ENCODE measurements around the gene AMBN. TPM values are rescaled to one million over a fixed set of nuclear protein-coding genes. Genes with fewer than 3 reads are reported as not detected.

AMBN gene
- total RNA-seq, 1 experiment from 2014 or later: not detected

GRCh38 chr4:70570796-70571195 lies 21.3 kb upstream of the AMBN start:
- no peaks in the 10 kb centered on the region for H3K27me3 ChIP-seq (ENCODE audit: control insufficient read depth, insufficient read depth, low read length)
- no peak overlapping the region for H3K27ac ChIP-seq (ENCODE audit: low read length)
- POLR2A ChIA-PET: no interaction called here
- H3K9me3 ChIP-seq (ENCODE audit: control insufficient read depth, insufficient read depth, low read depth, low read length): no peaks in the 10 kb centered on the region
- H3K4me3 ChIP-seq (ENCODE audit: low read depth in 2 of 2, low read length in 2 of 2): no peak overlapping the region
- H3K36me3 ChIP-seq (ENCODE audit: control insufficient read depth, insufficient read depth, low read length): no peaks in the 10 kb centered on the region
- TF ChIP-seq CTCF (IDR thresholded peaks at IDR 0.05) (no peak), SIN3A (IDR thresholded peaks at IDR 0.05; ENCODE audit: borderline replicate concordance, insufficient read depth, low read depth, low read length) (no peak), POLR2AphosphoS5 (IDR thresholded peaks at IDR 0.05; ENCODE audit: low read depth, low read length) (no peak), REST (IDR thresholded peaks at IDR 0.05; ENCODE audit: insufficient read depth in 1 of 2, low read depth in 2 of 2, low read length in 1 of 2) (no peak)
- no peak for ATAC-seq
- no peaks in the 10 kb centered on the region for H3K4me1 ChIP-seq (ENCODE audit: control insufficient read depth, insufficient read depth, low read length)
- intact Hi-C loops (cut with micrococcal nuclease; ENCODE audit: unreplicated experiment): no loop called here
- CTCF ChIA-PET: no interaction called here
- in situ Hi-C loops (cut with HindIII; ENCODE audit: low pct_unique_long_range_greater_than_20kb, low sequenced_read_pairs): no loop called here
- no TSS peak for BruUV-seq (replicated peaks)
- no peak for DNase-seq (ENCODE audit: low read depth, low spot score)

- H3K36me3 ChIP-seq (ENCODE audit: control insufficient read depth, insufficient read depth, low read length): no peaks in the 10 kb centered on the region
- TF ChIP-seq SIN3A (IDR thresholded peaks at IDR 0.05; ENCODE audit: borderline replicate concordance, insufficient read depth, low read depth, low read length) (no peak), TCF7L2 (IDR thresholded peaks at IDR 0.05; ENCODE audit: low read depth, low read length) (no peak), REST (IDR thresholded peaks at IDR 0.05; ENCODE audit: insufficient read depth in 1 of 2, low read depth in 2 of 2, low read length in 1 of 2) (no peak), CTCF (IDR thresholded peaks at IDR 0.05) (no peak), POLR2AphosphoS5 (IDR thresholded peaks at IDR 0.05; ENCODE audit: low read depth, low read length) (no peak)
- H3K27ac ChIP-seq (ENCODE audit: low read length): no peak overlapping the region
- H3K4me1 ChIP-seq (ENCODE audit: control insufficient read depth, insufficient read depth, low read length): no peaks in the 10 kb centered on the region
- ChIA-PET CTCF (no interaction called here), POLR2A (no interaction called here)
- BruUV-seq (replicated peaks): no TSS peak
- H3K27me3 ChIP-seq (ENCODE audit: control insufficient read depth, insufficient read depth, low read length): no peaks in the 10 kb centered on the region
- in situ Hi-C loops (cut with HindIII; ENCODE audit: low pct_unique_long_range_greater_than_20kb, low sequenced_read_pairs): no loop called here
- DNase-seq (ENCODE audit: low read depth, low spot score) (no peak), ATAC-seq (no peak)
- H3K4me3 ChIP-seq (ENCODE audit: low read depth in 2 of 2, low read length in 2 of 2): no peak overlapping the region
- intact Hi-C loops (cut with micrococcal nuclease; ENCODE audit: unreplicated experiment): no loop called here
- no peaks in the 10 kb centered on the region for H3K9me3 ChIP-seq (ENCODE audit: control insufficient read depth, insufficient read depth, low read depth, low read length)
Measured at GRCh38 chr4:70571772-70572171, 20.3 kb upstream of the AMBN start.

All from Panc1 (cell line).